ENCODE data around the gene RNF144B.

DNA sequence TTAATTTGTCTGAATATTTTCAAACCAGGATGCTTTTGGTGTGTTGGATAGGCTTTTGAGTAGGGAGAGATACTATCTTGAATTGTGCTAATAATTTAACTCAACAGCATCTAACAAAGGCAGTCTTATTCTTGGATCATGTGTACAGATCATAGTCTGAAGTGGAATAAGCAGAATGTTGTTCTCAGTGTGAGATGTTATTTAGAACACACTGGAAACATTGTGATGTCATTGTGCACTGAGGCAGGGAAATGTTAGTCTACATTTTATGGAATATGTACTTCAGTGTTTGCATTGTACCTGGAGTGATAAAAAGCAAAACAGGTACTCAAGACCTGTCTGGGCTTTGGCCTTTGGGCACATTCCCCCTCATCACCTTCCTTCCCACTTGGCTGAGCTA lies 35.0 kb downstream of the RNF144B start:
- TF ChIP-seq, protein P1, sequence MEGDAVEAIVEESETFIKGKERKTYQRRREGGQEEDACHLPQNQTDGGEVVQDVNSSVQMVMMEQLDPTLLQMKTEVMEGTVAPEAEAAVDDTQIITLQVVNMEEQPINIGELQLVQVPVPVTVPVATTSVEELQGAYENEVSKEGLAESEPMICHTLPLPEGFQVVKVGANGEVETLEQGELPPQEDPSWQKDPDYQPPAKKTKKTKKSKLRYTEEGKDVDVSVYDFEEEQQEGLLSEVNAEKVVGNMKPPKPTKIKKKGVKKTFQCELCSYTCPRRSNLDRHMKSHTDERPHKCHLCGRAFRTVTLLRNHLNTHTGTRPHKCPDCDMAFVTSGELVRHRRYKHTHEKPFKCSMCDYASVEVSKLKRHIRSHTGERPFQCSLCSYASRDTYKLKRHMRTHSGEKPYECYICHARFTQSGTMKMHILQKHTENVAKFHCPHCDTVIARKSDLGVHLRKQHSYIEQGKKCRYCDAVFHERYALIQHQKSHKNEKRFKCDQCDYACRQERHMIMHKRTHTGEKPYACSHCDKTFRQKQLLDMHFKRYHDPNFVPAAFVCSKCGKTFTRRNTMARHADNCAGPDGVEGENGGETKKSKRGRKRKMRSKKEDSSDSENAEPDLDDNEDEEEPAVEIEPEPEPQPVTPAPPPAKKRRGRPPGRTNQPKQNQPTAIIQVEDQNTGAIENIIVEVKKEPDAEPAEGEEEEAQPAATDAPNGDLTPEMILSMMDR (IDR thresholded peaks at IDR 0.05) = no peak
- TF ChIP-seq POLR2A (IDR thresholded peaks at IDR 0.05) (no peak), EP300 (IDR thresholded peaks at IDR 0.05) (no peak)

Data from stomach (tissue), 4 donors.